Hippocampal formation (tissue), 2 donors: ENCODE data around the gene KDM6B.
"Not testable (repeated sequence)": the region's sequence is repeated elsewhere in the genome, so short reads cannot be mapped to it uniquely, and the experiment has no call there.

Experiments
- DNase-seq, 2 donors: peaks; one replicate each; lab custom pipeline; 2025; lab: John Stamatoyannopoulos, UW

The KDM6B gene, protein sequence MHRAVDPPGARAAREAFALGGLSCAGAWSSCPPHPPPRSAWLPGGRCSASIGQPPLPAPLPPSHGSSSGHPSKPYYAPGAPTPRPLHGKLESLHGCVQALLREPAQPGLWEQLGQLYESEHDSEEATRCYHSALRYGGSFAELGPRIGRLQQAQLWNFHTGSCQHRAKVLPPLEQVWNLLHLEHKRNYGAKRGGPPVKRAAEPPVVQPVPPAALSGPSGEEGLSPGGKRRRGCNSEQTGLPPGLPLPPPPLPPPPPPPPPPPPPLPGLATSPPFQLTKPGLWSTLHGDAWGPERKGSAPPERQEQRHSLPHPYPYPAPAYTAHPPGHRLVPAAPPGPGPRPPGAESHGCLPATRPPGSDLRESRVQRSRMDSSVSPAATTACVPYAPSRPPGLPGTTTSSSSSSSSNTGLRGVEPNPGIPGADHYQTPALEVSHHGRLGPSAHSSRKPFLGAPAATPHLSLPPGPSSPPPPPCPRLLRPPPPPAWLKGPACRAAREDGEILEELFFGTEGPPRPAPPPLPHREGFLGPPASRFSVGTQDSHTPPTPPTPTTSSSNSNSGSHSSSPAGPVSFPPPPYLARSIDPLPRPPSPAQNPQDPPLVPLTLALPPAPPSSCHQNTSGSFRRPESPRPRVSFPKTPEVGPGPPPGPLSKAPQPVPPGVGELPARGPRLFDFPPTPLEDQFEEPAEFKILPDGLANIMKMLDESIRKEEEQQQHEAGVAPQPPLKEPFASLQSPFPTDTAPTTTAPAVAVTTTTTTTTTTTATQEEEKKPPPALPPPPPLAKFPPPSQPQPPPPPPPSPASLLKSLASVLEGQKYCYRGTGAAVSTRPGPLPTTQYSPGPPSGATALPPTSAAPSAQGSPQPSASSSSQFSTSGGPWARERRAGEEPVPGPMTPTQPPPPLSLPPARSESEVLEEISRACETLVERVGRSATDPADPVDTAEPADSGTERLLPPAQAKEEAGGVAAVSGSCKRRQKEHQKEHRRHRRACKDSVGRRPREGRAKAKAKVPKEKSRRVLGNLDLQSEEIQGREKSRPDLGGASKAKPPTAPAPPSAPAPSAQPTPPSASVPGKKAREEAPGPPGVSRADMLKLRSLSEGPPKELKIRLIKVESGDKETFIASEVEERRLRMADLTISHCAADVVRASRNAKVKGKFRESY (N-terminal part only)

DNA sequence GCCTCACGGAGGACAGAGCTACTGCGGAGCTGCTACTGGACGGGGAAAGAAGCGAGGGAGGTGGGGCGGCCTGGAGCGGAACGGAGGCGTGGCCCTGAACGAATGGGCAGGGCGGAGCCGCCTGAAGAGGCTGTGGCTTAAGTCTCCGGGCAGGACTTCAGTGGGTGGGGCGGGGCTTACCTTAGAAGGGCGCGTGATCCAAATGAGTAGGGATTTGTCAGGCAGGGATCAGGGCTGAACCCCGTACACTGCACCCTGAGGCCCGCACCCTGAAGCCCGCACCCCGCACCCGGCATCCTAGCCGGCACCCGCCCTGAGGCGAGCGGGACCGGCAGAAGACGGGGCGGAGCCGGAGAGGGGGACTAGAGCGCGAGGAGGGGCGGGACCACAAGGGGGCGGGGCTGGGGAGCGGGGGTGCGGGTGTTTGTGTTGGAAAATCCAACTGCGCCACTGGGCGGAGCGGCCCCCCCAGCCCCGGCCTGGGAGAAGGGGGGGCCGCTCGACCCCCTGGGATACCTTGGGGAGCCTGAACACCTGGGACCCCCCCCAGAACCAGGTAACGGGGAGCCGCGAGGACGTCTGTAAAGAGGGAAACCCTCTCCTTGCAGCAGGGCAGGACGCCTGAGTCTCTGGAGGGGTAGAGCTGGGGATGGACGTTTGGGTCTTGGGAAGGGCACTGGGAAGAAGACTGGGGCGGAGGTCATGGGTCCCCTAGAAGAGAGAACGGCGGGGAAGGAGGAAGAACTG lies at the start of gene KDM6B:
Gene KDM6B, plus strand, starts transcription at position 423 of the 747 bp plus-strand sequence. CDS start 11,338 bp downstream, outside the sequence.
- peak; percentile 83 for DNase-seq

DNA sequence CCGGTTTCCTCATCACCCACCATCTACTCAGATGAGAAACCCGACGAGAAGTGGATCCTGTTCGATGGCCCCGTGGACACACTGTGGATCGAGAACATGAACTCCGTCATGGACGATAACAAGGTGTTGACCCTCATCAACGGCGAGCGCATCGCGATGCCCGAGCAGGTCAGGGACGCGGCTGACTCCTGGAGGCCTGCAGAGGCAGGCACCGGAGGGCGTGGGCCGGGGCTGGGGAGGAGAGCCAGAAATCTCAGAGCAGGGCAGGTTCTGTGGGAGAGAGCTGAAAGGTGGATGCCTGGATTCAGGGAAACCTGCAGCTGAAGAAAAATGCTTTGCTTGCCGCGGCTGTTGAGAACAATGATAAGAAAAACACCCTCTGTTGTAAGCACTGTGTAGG lies 47.2 kb upstream of the KDM6B start:
- DNase-seq, result no peak

DNA sequence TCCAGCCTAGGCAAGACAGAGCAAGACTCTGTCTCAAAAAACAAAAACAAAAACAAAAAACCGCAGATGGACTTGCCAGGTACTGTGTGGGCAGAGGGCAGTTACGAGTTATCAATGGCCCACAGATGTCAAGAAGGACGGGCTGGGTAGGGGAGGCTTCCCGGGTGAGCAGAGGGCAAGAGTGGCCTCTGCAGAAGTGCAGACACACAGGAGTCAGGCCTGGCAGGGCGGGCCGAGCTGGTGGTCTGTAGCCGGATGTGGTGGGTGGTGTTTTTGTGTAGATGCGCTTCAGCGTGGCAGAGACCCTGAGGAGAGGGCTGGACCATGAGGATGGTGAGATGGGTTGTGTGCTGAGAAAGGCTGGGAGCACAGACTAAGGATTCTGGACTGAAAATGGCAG lies 44.9 kb upstream of the KDM6B start:
- DNase-seq, result no peak

DNA sequence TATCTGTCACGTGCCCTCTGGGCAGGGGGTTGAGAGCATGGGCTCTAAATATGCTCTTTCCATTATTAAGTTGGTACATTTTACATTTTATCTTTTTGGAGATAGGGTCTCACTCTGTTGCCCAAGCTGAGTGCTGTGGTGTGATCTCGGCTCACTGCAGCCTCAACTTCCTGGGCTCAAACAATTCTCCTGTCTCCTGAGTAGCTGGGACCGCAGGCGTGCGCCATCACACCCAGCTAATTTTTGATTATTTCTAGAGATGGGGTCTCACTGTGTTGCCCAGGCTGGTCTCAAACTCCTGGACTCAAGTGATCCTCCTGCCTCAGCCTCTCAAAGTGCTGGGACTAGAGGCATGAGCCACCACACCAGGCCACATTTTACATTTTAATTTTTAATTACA lies 43.9 kb upstream of the KDM6B start:
- DNase-seq, result no peak

DNA sequence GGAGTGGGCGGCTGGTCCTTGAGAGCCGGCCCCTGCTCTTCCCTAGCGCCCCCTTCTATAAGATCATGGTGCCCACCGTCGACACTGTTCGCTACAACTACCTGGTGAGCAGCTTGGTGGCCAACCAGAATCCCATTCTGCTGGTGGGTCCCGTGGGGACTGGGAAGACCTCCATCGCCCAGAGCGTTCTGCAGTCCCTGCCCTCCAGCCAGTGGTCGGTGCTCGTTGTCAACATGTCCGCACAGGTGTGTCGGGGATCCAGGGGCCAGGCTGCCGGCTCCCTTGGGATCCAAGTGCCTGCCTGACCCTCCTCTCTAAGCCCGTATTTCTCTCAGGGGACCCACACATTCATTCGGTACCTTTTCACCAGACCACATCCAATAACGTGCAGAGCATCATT lies 41.4 kb upstream of the KDM6B start:
- no peak for DNase-seq

DNA sequence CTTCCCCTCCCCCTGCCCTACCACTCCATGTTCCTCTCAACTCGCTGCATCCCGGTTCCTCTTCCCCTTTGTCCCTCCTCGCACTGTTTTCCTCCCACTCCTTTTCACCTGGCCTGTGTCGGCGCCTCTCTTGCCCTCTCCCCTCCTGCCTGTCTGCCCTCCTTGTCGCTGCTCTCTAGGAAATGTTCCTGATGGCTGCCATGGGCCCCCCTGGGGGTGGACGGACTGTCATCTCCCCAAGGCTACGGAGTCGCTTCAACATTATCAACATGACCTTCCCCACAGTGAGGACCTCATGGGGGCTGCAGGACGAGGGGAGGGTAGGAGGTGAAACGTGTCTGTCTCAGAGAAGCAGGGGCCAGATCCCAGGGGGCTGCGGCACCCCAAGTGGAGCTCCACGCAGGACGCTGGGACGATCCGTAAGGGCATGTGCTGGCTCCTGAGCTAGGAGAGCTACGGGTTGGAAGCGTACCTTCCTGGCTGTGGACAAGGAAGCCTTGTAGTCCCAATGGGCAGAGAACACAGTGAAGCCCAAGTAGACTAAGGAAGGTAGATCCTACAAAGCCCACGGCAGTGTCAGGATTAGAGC lies 39.8 kb upstream of the KDM6B start:
- DNase-seq, result no peak

DNA sequence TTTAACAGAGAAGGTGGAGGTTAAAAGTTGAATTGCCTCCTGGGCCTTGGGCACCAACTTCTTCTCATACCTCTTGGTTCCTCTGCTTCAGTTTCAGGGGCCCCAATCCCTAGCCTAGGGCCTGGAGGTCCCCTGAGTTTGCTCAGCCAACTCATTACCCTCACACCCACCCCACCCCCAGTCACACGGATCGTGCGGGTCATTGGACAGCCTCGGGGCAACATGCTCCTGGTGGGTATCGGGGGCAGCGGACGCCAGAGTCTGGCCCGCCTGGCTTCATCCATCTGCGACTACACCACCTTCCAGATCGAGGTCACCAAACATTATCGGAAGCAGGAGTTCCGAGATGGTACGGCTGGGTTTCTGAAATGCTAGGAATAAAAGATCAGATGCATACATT lies 36.0 kb upstream of the KDM6B start:
- DNase-seq, result no peak

DNA sequence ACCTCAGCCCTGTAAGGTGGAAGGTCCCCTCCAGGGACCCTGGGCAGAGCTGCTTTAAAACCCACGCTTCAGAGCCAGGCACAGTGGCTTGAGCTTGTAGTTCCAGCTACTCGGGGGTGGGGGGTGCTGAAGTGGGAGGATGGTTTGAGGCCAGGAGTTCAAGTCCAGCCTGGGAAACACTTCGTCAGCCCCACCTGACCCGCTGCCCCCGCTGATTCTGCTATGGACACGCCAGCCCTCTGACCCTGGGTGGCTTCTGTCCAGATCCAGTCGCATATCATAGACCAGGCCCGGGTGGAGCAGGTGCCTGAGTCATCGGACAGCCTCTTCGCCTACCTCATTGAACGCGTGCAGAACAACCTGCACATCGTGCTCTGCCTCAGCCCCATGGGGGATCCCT lies 35.2 kb upstream of the KDM6B start:
- DNase-seq, result no peak

DNA sequence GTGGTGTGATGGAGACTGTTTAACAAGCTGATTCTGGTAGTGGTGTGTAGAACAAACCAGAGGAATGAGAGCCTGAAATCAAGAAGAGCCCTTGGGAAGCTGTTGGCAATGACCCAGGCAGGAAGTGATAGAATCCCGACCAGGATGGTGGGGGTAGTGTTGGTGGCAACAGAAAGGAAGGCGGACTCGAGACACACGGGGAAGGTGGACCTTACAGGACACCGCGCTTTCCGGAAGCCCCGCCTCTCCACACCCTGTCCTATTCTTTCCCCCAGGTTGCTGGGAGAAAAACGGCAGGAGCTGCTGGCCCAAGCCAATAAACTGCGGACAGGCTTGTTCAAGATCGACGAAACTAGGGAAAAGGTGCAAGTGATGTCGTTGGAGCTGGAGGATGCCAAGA lies 30.0 kb upstream of the KDM6B start:
- DNase-seq, result no peak

DNA sequence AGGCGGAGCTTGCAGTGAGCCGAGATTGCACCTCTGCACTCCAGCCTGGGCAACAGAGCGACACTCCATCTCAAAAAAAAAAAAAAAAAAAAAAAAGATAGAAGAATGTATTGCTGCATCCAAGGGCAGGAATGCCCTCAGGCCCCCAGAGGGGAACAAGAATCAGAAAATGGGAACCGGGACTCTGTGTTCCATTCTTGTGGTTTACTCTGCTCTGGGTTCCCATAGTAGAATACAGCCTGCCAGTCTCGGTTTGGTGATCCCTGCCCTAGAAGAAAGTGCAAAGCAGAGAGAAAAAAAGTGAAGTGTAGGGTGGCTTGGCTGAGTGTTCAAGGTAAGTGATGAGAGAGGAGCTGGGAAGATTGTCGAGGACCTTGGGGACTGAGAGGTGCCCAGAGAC lies 27.4 kb upstream of the KDM6B start:
- DNase-seq, result no peak

DNA sequence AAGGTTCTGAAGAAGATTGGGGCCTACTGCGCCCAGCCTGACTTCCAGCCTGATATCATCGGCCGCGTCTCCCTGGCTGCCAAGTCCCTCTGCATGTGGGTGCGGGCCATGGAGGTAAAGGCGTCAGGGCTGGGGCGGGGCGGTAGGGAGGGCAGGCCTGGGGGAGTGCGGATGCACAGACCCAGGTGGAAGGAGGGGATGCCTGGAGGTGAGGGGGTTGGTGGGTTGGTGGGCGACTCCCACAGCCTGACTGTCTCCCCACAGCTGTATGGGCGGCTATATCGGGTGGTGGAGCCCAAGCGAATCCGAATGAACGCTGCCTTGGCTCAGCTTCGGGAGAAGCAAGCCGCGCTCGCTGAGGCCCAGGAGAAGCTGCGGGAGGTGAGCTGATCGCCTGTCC lies 26.8 kb upstream of the KDM6B start:
- DNase-seq, result no peak

DNA sequence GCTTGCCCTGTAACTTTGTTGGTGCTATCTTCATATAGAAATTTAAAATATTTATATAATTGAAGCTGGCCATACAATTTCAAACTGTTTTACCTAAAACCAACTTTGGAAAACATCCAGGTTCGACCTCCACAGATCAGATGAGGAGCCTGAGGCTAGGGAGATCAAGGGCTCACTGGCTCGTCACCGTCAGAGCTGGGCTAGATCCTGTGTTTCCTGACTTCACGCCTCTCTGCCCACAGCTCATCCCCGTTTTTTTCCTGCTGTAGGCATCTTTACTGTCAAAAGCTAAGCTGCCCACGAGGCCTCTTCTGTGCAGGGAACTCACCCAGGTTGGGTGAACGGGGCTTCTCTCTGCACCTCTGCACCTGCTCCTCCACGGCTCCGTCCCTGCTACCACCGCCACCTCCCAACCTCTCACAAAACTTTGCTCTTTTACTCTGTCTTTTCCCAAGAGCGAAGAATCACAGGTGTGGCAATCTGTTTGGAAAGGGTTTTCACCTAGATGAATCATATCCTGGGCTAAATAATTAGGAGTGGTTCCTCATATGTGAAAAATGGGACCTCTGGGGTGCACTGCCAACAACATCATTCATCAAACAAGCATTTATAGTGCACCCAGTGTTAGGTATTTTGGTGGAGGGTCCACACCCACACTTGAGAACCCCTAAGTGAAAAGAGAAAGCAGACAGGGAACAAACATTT lies 24.8 kb upstream of the KDM6B start:
- no peak for DNase-seq

DNA sequence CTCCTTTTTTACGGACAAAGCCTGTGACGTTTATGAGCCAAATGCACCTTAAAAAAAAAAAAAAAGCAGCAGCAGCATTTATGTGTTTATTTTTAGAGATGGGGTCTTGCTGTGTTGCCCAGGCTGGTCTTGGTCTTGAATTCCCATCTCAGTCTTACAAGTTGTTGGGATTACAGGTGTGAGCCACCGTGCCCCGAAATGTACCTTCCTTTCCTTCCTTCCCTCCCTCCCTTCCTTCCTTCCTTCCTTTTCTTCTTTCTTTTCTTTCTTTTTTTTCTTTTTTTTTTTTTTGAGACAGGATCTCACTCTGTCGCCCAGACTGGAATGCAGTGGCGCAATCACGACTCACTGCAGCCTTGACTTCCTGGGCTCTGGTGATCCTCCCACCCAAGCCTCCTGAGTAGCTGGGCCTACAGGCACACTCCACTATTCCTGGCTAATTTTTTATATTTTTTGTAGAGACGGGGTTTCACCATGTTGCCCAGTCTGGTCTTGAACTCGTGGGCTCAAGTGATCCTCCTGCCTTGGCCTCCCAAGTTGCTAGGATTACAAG lies 24.1 kb upstream of the KDM6B start:
- DNase-seq, result not testable (repeated sequence)

DNA sequence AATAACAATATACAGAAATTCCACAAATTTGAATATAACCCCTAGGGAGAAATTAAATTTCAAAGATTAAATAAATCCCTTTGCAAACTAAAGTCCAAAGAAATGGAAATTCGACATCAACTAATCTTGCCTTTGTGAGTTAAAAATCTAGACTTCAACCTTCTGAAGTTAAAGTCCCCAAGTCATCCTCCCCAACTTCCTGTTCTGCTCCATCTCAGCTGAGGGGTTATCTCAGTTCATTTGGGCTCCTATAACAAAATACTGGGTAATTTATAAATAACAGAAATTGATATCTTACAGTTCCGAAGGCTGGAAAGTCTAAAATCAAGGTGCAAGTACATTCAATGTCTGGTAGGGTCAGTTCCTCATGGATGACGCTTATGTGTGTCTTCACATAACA lies 22.8 kb upstream of the KDM6B start:
- no peak for DNase-seq

DNA sequence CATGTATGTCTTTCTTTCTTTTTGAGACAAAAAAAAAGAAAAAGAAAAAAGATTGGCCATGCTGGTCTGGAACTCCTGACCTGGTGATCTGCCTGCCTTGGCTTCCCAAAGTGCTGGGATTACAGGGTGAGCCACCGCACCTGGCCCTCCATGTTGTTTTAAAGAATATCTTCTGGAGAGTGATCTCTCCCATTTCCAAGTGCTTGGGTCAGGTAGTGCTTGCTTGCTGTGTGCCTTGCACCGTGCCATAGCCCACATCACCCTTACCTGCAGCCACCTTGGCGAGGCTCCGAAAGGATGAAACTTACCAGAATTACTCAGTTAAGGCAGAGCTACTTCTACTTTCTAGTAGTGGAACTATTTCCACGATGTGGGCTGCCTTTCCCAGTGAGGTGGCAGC lies 19.0 kb upstream of the KDM6B start:
- no peak for DNase-seq

DNA sequence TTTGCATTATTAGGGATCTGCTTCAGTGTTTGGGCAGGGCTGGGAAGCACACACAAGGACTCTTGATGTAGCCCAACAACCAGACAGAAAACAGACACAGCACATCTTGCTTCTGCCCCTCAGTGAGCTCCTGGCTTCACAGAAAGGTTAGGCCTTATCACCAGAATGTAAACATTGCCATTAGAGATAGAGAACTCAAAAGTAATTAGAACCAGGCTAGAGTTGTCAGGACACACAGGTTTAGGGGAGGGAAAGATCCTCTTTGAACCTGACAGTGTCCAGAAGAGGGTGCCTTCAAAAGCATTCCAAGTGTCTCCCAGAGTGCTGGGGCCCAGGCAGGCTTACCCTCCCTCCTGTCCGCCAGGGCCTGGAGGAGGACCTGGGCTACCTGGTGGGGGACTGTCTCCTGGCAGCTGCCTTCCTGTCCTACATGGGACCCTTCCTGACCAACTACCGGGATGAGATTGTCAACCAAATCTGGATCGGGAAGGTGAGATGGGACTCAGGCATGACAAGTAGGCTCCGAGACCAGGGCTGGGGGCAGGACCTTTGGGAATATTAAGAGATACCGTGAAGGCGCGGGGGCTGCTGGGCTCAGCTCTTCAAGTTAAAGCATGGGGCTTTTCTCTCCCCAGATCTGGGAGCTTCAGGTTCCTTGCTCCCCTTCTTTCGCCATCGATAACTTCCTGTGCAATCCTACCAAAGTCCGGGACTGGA lies 16.9 kb upstream of the KDM6B start:
- no peak for DNase-seq

DNA sequence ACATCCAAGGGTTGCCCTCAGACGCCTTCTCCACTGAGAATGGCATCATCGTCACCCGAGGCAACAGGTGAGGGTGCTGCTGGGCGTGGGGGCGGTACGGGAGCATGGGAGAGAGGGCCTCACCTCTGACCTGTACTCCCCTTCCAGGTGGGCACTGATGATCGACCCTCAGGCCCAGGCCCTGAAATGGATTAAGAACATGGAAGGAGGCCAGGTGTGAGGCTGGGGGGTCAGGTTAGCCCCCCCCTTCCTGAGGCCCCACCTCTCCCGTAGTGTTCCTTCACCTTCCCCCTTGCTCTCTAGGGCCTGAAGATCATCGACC lies 16.4 kb upstream of the KDM6B start:
- no peak for DNase-seq

DNA sequence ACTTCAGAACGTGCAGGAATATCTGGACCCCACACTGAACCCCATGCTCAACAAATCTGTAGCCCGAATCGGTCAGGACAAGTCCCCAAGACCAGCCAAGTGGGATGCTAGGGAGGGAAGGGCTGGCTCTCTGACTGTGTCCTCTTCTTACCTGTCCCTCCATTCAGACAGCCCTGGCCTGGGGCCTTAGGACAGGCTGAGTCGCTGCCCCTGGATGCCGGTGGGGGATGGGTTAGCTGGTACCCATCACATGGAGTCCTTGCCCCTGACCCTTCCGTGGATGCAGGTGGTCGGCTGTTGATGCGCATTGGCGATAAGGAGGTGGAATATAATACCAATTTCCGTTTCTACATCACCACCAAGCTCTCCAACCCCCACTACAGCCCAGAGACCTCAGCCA lies 16.0 kb upstream of the KDM6B start:
- no peak for DNase-seq

DNA sequence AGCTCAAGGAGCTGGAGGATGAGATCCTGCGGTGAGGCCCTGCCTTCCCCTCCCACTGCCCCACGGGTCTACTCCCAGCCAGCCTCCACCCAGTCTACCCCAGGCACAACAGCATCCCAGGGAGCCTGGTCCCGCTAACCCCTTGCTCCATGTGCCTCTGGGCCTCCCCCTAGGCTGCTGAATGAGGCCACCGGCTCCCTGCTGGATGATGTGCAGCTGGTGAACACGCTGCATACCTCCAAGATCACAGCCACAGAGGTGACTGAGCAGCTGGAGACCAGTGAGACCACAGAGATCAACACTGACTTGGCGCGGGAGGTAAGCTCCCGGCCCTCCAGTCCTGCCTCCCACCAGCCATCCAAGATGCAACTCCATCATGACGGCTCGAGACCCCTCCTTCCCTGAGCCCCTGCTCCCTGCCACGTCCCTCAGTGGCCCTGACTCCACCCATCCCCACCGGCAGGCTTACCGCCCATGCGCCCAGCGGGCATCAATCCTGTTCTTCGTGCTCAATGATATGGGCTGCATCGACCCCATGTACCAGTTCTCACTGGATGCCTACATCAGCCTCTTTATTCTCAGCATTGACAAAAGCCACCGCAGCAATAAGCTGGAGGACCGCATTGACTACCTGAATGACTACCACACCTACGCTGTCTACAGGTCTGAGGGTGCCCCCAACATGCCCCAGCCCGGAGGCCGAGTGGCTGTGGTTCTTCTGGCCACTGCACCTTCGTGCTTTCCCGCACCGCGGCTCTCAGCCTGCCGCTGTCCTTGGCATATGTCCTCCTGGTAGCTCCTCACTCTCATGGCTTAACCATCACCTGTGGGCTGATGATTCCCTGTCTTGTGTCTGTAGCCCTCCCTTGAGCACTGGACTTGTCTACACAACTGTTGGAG lies 15.0 kb upstream of the KDM6B start:
- no peak for DNase-seq
